Esophagus muscularis mucosa (tissue), 4 donors: ENCODE results near the gene TBC1D8B. TPM values are rescaled to one million over a fixed set of nuclear protein-coding genes. Genes with fewer than 3 reads are reported as not detected.

Source experiments
- DNase-seq: peaks from one replicate; pipeline ENCODE4 v3.0.0-alpha.2; 2017; ENCODE audit errors: extremely low spot score
- H3K27ac ChIP-seq, 4 donors: fragments of 200-600 bp; sonication (generic); replicated peaks in 1 of 4; 1 replicate in 3 of 4; 2 replicates in 1 of 4; pipeline ENCODE4 v1.5.1; 2016 to 2019; ENCODE audit warnings: mild to moderate bottlenecking in 1 of 4
- H3K27me3 ChIP-seq, 4 donors: fragments of 200-600 bp; sonication (generic); one replicate each; pipeline versions ENCODE4 v1.5.1 to v1.6.0; 2016 to 2019
- H3K36me3 ChIP-seq, 4 donors: fragments of 200-600 bp; sonication (generic); one replicate each; pipeline ENCODE4 v1.5.1; 2016 to 2019
- H3K4me1 ChIP-seq, 4 donors: fragments of 200-600 bp; sonication (generic); one replicate each; pipeline ENCODE4 v1.5.1; 2016 to 2019
- H3K4me3 ChIP-seq, 4 donors: fragments of 200-600 bp; sonication (generic); 1 replicate in 2 of 4; 2 replicates in 2 of 4; pipeline ENCODE4 v1.5.1; 2016 to 2019; ENCODE audit warnings: mild to moderate bottlenecking in 4 of 4, moderate library complexity in 1 of 4
- H3K9me3 ChIP-seq, 4 donors: fragments of 200-600 bp; sonication (generic); 1 replicate in 3 of 4; 2 replicates in 1 of 4; pipeline ENCODE4 v1.5.1; 2016 to 2019
- CTCF ChIP-seq, 3 experiments: fragments of 200-600 bp in 2 of 3; fragments of 450-650 bp in 1 of 3; sonication (generic) in 2 of 3; IDR thresholded peaks; one replicate each; pipeline ENCODE4 v1.5.1; 2017 to 2019; ENCODE audit warnings: antibody characterized with exemption in 3 of 3, mild to moderate bottlenecking in 2 of 3, moderate library complexity in 1 of 3
- EP300 ChIP-seq: sonication (generic); formaldehyde crosslinking; IDR thresholded peaks from one replicate; pipeline ENCODE4 v1.6.1; 2017; ENCODE audit warnings: antibody characterized with exemption
- POLR2A ChIP-seq: fragments of 450-650 bp; IDR thresholded peaks from one replicate; pipeline ENCODE4 v1.6.1; 2017; ENCODE audit warnings: antibody characterized with exemption, moderate library complexity, mild to moderate bottlenecking, low read depth
- POLR2AphosphoS5 ChIP-seq, 2 donors: sonication (generic); formaldehyde crosslinking; IDR thresholded peaks; one replicate each; pipeline ENCODE4 v1.6.1; 2017; ENCODE audit warnings: antibody characterized with exemption in 2 of 2
- WGBS: methylation state at CpG from one replicate; pipeline ENCODE4 v1.1.5; 2018; 5-methylcytosine and 5-hydroxymethylcytosine counted together
- intact Hi-C: fragments of 100-400 bp; cut with DNase I; formaldehyde crosslinking; loops from one replicate; pipeline ENCODE4 v1.15.1; 2023
- total RNA-seq, 4 donors: library from RNA; depleted of rRNA; stranded (reverse); fragments of >200 nt; gene quantifications; one replicate each; pipeline versions ENCODE4 v1.1.0 to v1.2.1, GENCODE V29; 2016

TBC1D8B gene
- total RNA-seq, 4 donors from 2014 or later: 2.5 to 5.0 (median 3.6) TPM

DNA sequence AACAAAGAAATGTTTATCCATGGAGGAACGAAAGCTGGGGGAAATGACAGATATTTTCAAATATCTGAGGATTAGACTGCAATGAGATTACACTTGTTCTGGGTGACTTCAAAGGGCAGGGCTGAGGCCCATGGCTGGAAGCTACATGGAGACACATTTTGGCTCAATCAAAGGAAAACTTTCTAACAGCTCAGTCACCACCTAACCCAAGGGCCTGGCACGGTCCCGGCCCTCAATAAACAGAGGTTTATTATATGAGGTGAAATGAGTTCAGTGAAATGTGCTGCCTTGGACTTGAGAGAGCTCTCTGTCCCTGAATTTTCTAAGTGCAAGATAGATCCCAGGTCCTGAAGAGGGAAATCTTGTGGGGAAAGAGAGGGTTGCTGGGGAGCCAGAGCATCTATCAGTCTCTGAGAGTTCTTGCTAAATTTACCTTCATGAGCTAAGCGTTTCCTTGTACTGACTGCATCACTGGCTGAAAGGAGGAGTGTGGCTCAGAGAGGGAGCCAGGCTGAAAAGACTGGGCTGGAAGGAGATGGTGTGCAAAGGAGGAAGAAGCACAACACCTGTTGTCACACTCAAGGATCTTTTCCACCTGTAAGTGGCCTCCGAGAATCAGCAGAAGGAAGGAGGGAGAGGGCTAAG is 102.7 kb downstream of the TBC1D8B start:
- H3K27ac ChIP-seq: no peak overlapping the region
- intact Hi-C loops: no loop called here
- WGBS: 56% methylated on average over 5 of the region's 5 CpGs

DNA sequence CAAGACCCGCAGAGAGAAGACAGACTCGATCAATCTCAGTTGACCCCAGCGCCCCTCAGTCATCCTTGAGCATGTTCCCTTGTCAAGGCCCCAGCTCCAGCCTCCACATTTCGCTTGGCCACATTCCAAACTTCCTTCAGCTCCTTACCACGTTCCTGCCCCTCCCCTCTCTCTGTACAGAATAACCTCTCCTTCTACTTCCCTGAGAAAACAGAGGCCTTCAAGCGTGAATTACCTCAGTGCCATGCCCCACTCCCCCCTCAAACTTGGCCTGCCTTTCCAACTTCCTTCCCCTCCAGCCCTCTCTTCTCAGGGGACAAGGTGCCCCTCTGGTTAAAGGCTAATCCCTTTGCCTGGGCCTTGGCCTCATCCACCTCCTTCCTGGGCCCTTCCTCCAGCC is 103.9 kb downstream of the TBC1D8B start:
- no peak overlapping the region for H3K4me3 ChIP-seq
- WGBS: 66% methylated on average over 6 of the region's 6 CpGs
- DNase-seq: no peak
- no peaks in the 10 kb centered on the region for H3K9me3 ChIP-seq
- no peak overlapping the region for H3K27ac ChIP-seq
- peaks cover 0 to 15% (median 4%) of the 10 kb centered on the region in 4 donors for H3K4me1 ChIP-seq
- TF ChIP-seq EP300 (no peak), POLR2AphosphoS5 (IDR thresholded peaks at IDR 0.05) (no peak), POLR2A (no peak)
- no peaks in the 10 kb centered on the region for H3K36me3 ChIP-seq
- intact Hi-C loops: no loop called here
- no peaks in the 10 kb centered on the region for H3K27me3 ChIP-seq

More for the DNA sequence above, 102.7 kb downstream of the TBC1D8B start:
- Histone ChIP-seq H3K4me1 (peaks cover 0 to 15% (median 4%) of the 10 kb centered on the region in 4 donors), H3K36me3 (no peaks in the 10 kb centered on the region), H3K4me3 (no peak overlapping the region), H3K27me3 (no peaks in the 10 kb centered on the region), H3K9me3 (no peaks in the 10 kb centered on the region)
- TF ChIP-seq CTCF (IDR thresholded peaks at IDR 0.05): no peak
- TF ChIP-seq POLR2A: no peak
- TF ChIP-seq POLR2AphosphoS5 (IDR thresholded peaks at IDR 0.05): no peak
- no peak for TF ChIP-seq EP300
- DNase-seq: no peak

DNA sequence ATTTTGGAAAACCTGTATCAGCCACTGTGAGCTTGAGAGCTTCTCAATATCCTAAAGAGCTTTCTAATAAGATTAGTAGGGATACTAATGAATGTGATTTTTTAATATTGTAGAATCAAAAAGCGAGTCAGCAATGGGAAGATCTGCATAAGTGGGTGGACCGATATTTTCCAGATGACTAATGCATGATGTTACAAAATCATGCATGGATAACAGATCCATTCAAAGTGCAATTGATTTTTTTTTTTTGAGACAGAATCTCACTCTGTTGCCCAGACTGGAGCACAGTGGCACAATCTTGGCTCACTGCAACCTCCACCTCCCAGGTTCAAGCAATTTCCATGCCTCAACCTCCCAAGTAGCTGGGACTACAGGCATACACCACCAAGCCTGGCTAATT is 110.4 kb downstream of the TBC1D8B start:
- no peak for TF ChIP-seq POLR2A
- no peak for TF ChIP-seq CTCF (IDR thresholded peaks at IDR 0.05)
- TF ChIP-seq EP300: no peak
- TF ChIP-seq POLR2AphosphoS5 (IDR thresholded peaks at IDR 0.05): no peak
- Histone ChIP-seq H3K4me3 (no peak overlapping the region), H3K27me3 (no peaks in the 10 kb centered on the region), H3K36me3 (no peaks in the 10 kb centered on the region), H3K9me3 (no peaks in the 10 kb centered on the region), H3K27ac (no peak overlapping the region), H3K4me1 (no peaks in the 10 kb centered on the region)
- intact Hi-C loops: no loop called here
- DNase-seq: no peak
- 69% methylated on average over 2 of the region's 2 CpGs for WGBS

GRCh38 chrX:106917830-106918500 is 115.5 kb downstream of the TBC1D8B start:
- H3K4me3 ChIP-seq: no peak overlapping the region
- no peaks in the 10 kb centered on the region for H3K36me3 ChIP-seq
- TF ChIP-seq EP300 (no peak), POLR2AphosphoS5 (IDR thresholded peaks at IDR 0.05) (no peak), POLR2A (no peak), CTCF (IDR thresholded peaks at IDR 0.05) (no peak)
- no peak for DNase-seq
- 50% methylated on average over 5 of the region's 6 CpGs for WGBS
- H3K9me3 ChIP-seq: no peaks in the 10 kb centered on the region
- no peaks in the 10 kb centered on the region for H3K4me1 ChIP-seq
- no peak overlapping the region for H3K27ac ChIP-seq
- intact Hi-C loops: no loop called here
- H3K27me3 ChIP-seq: no peaks in the 10 kb centered on the region

- no peak for TF ChIP-seq POLR2AphosphoS5 (IDR thresholded peaks at IDR 0.05)
- TF ChIP-seq POLR2A: no peak
- TF ChIP-seq CTCF (IDR thresholded peaks at IDR 0.05): no peak
- no peak for TF ChIP-seq EP300
- WGBS: 49% methylated on average over 2 of the region's 2 CpGs
- Histone ChIP-seq H3K4me1 (no peaks in the 10 kb centered on the region), H3K27me3 (no peaks in the 10 kb centered on the region), H3K27ac (no peak within 1 kb of the TSS), H3K36me3 (no peaks in the 10 kb centered on the region), H3K9me3 (no peaks in the 10 kb centered on the region), H3K4me3 (no peak within 1 kb of the TSS)
- no peak for DNase-seq
- intact Hi-C loops: no loop called here
Observed at GRCh38 chrX:106919932-106920452, 117.5 kb downstream of the TBC1D8B start, which contains the start of gene CLDN2. TSS of gene CLDN2 (plus strand) at chrX:106920402. CDS start at chrX:106928229, 7,827 bp downstream.
